ENCODE measurements around the gene PDE6C. TPM values are rescaled to one million over a fixed set of nuclear protein-coding genes. Genes with fewer than 3 reads are reported as not detected.
A peak's percentile ranks its signal among the peaks of the same experiment; 100 is the strongest.

Gene PDE6C
- polyA plus RNA-seq (2013), result 0.18 TPM

GRCh38 chr10:93612311-93612710, at the start of gene PDE6C:
Gene PDE6C, plus strand, starts transcription at chr10:93612537. Its CDS starts 189 bp downstream, at chr10:93612726.
- H3K9me3 ChIP-seq (ENCODE audit: control extremely low read depth in 1 of 5, control insufficient read depth in 4 of 5, insufficient read depth in 2 of 5, low read depth in 1 of 5, low read length in 4 of 5), result no peaks in the 10 kb centered on the region
- ChIA-PET POLR2A (no interaction called here), CTCF (interaction anchor here (1.0 kb wide), 1 partner anchor 72 kb away, joined by 3 read pairs; no protein-coding TSS in a partner anchor)
- peaks cover 0 to 19% (median 5%) of the 10 kb centered on the region in 4 experiments for H3K4me1 ChIP-seq (ENCODE audit: control extremely low read depth in 1 of 4, control insufficient read depth in 4 of 4, insufficient read depth in 4 of 4, low read length in 3 of 4)
- no peak within 1 kb of the TSS for H3K4me3 ChIP-seq (ENCODE audit: control insufficient read depth in 1 of 7, extremely low read depth in 1 of 7, insufficient read depth in 4 of 7, low read depth in 2 of 7, low read length in 6 of 7)
- no peak within 1 kb of the TSS for H3K27ac ChIP-seq (ENCODE audit: insufficient read depth in 1 of 2, low read depth in 1 of 2, low read length in 2 of 2, poor library complexity in 1 of 2, severe bottlenecking in 2 of 2)
- no peaks in the 10 kb centered on the region for H3K36me3 ChIP-seq (ENCODE audit: control insufficient read depth in 4 of 4, insufficient read depth in 4 of 4, low read length in 3 of 4)
- 99% methylated on average over 5 of the region's 6 CpGs for WGBS (ENCODE audit: insufficient coverage)
- no peaks in the 10 kb centered on the region for H3K27me3 ChIP-seq (replicated peaks in 2 of 5; ENCODE audit: control insufficient read depth in 4 of 5, insufficient read depth in 5 of 5, low read length in 4 of 5)
- DNase-seq, result no peak

- no peaks in the 10 kb centered on the region for H3K36me3 ChIP-seq (ENCODE audit: control insufficient read depth in 4 of 4, insufficient read depth in 4 of 4, low read length in 3 of 4)
- DNase-seq, result peak in 1 of 3 donors; percentile 9
- WGBS (ENCODE audit: insufficient coverage), result 89% methylated on average over 2 of the region's 3 CpGs
- ChIA-PET CTCF (interaction anchor here (1.5 kb wide), 1 partner anchor 11 kb away, joined by 6 read pairs; no protein-coding TSS in a partner anchor), POLR2A (no interaction called here)
- peaks cover 0 to 23% (median 17%) of the 10 kb centered on the region in 4 experiments for H3K4me1 ChIP-seq (ENCODE audit: control extremely low read depth in 1 of 4, control insufficient read depth in 4 of 4, insufficient read depth in 4 of 4, low read length in 3 of 4)
- peaks cover 0 to 53% (median 29%) of the 10 kb centered on the region in 5 experiments for H3K27me3 ChIP-seq (replicated peaks in 2 of 5; ENCODE audit: control insufficient read depth in 4 of 5, insufficient read depth in 5 of 5, low read length in 4 of 5)
- no peaks in the 10 kb centered on the region for H3K9me3 ChIP-seq (ENCODE audit: control extremely low read depth in 1 of 5, control insufficient read depth in 4 of 5, insufficient read depth in 2 of 5, low read depth in 1 of 5, low read length in 4 of 5)
- H3K4me3 ChIP-seq (ENCODE audit: control insufficient read depth in 1 of 7, extremely low read depth in 1 of 7, insufficient read depth in 4 of 7, low read depth in 2 of 7, low read length in 6 of 7), result no peak overlapping the region
- no peak overlapping the region for H3K27ac ChIP-seq (ENCODE audit: insufficient read depth in 1 of 2, low read depth in 1 of 2, low read length in 2 of 2, poor library complexity in 1 of 2, severe bottlenecking in 2 of 2)
These were observed 46.9 kb upstream of the PDE6C start for GRCh38 chr10:93565446-93565845.

- ChIA-PET CTCF (interaction anchor here (0.7 kb wide), 1 partner anchor 11 kb away, joined by 3 read pairs; no protein-coding TSS in a partner anchor), POLR2A (no interaction called here)
- 2% methylated on average over 61 of the region's 85 CpGs for WGBS (ENCODE audit: insufficient coverage)
- Histone ChIP-seq H3K9me3 (ENCODE audit: control extremely low read depth in 1 of 5, control insufficient read depth in 4 of 5, insufficient read depth in 2 of 5, low read depth in 1 of 5, low read length in 4 of 5) (no peaks in the 10 kb centered on the region), H3K36me3 (ENCODE audit: control insufficient read depth in 4 of 4, insufficient read depth in 4 of 4, low read length in 3 of 4) (no peaks in the 10 kb centered on the region), H3K27me3 (replicated peaks in 2 of 5; ENCODE audit: control insufficient read depth in 4 of 5, insufficient read depth in 5 of 5, low read length in 4 of 5) (peaks cover 0 to 54% (median 29%) of the 10 kb centered on the region in 5 experiments), H3K27ac (ENCODE audit: insufficient read depth in 1 of 2, low read depth in 1 of 2, low read length in 2 of 2, poor library complexity in 1 of 2, severe bottlenecking in 2 of 2) (no peak within 1 kb of the TSS), H3K4me3 (ENCODE audit: control insufficient read depth in 1 of 7, extremely low read depth in 1 of 7, insufficient read depth in 4 of 7, low read depth in 2 of 7, low read length in 6 of 7) (peak within 1 kb of the TSS; percentile 23 to 69 (median 52)), H3K4me1 (ENCODE audit: control extremely low read depth in 1 of 4, control insufficient read depth in 4 of 4, insufficient read depth in 4 of 4, low read length in 3 of 4) (peaks cover 0 to 23% (median 17%) of the 10 kb centered on the region in 4 experiments)
- DNase-seq, result peak in 2 of 3 donors; percentile 30 to 48
These were observed 45.7 kb upstream of the PDE6C start, which contains the start of gene FFAR4 for GRCh38 chr10:93566435-93567276. Gene FFAR4, plus strand, starts transcription at chr10:93566665. Its CDS starts 56 bp downstream, at chr10:93566721.

GRCh38 chr10:93567277-93568104, 44.8 kb upstream of the PDE6C start:
- no peaks in the 10 kb centered on the region for H3K9me3 ChIP-seq (ENCODE audit: control extremely low read depth in 1 of 5, control insufficient read depth in 4 of 5, insufficient read depth in 2 of 5, low read depth in 1 of 5, low read length in 4 of 5)
- no peak overlapping the region for H3K27ac ChIP-seq (ENCODE audit: insufficient read depth in 1 of 2, low read depth in 1 of 2, low read length in 2 of 2, poor library complexity in 1 of 2, severe bottlenecking in 2 of 2)
- ChIA-PET POLR2A (no interaction called here), CTCF (interaction anchor here (0.8 to 1.1 kb wide), 4 partner anchors 11 to 111 kb away, joined by 3 to 5 read pairs (median 4); no protein-coding TSS in a partner anchor)
- H3K36me3 ChIP-seq (ENCODE audit: control insufficient read depth in 4 of 4, insufficient read depth in 4 of 4, low read length in 3 of 4), result no peaks in the 10 kb centered on the region
- H3K4me1 ChIP-seq (ENCODE audit: control extremely low read depth in 1 of 4, control insufficient read depth in 4 of 4, insufficient read depth in 4 of 4, low read length in 3 of 4), result peaks cover 0 to 31% (median 25%) of the 10 kb centered on the region in 4 experiments
- H3K27me3 ChIP-seq (replicated peaks in 2 of 5; ENCODE audit: control insufficient read depth in 4 of 5, insufficient read depth in 5 of 5, low read length in 4 of 5), result peaks cover 0 to 54% (median 29%) of the 10 kb centered on the region in 5 experiments
- 20% methylated on average over 25 of the region's 33 CpGs for WGBS (ENCODE audit: insufficient coverage)
- H3K4me3 ChIP-seq (ENCODE audit: control insufficient read depth in 1 of 7, extremely low read depth in 1 of 7, insufficient read depth in 4 of 7, low read depth in 2 of 7, low read length in 6 of 7), result peak overlapping the region in 4 of 7 experiments; percentile 33 to 69 (median 54)
- no peak for DNase-seq

GRCh38 chr10:93568105-93568390, 44.3 kb upstream of the PDE6C start:
- H3K36me3 ChIP-seq (ENCODE audit: control insufficient read depth in 4 of 4, insufficient read depth in 4 of 4, low read length in 3 of 4), result no peaks in the 10 kb centered on the region
- no peaks in the 10 kb centered on the region for H3K9me3 ChIP-seq (ENCODE audit: control extremely low read depth in 1 of 5, control insufficient read depth in 4 of 5, insufficient read depth in 2 of 5, low read depth in 1 of 5, low read length in 4 of 5)
- peaks cover 0 to 54% (median 29%) of the 10 kb centered on the region in 5 experiments for H3K27me3 ChIP-seq (replicated peaks in 2 of 5; ENCODE audit: control insufficient read depth in 4 of 5, insufficient read depth in 5 of 5, low read length in 4 of 5)
- peaks cover 0 to 36% (median 30%) of the 10 kb centered on the region in 4 experiments for H3K4me1 ChIP-seq (ENCODE audit: control extremely low read depth in 1 of 4, control insufficient read depth in 4 of 4, insufficient read depth in 4 of 4, low read length in 3 of 4)
- CTCF ChIA-PET, result interaction anchor here (0.8 to 1.1 kb wide), 6 partner anchors 9 to 110 kb away, joined by 3 to 5 read pairs (median 3); no protein-coding TSS in a partner anchor
- H3K4me3 ChIP-seq (ENCODE audit: control insufficient read depth in 1 of 7, extremely low read depth in 1 of 7, insufficient read depth in 4 of 7, low read depth in 2 of 7, low read length in 6 of 7), result no peak overlapping the region
- H3K27ac ChIP-seq (ENCODE audit: insufficient read depth in 1 of 2, low read depth in 1 of 2, low read length in 2 of 2, poor library complexity in 1 of 2, severe bottlenecking in 2 of 2), result no peak overlapping the region
- POLR2A ChIA-PET, result no interaction called here
- 23% methylated on average over 16 of the region's 21 CpGs for WGBS (ENCODE audit: insufficient coverage)
- no peak for DNase-seq

GRCh38 chr10:93570383-93570782, 42.0 kb upstream of the PDE6C start:
- Histone ChIP-seq H3K9me3 (ENCODE audit: control extremely low read depth in 1 of 5, control insufficient read depth in 4 of 5, insufficient read depth in 2 of 5, low read depth in 1 of 5, low read length in 4 of 5) (no peaks in the 10 kb centered on the region), H3K27ac (ENCODE audit: insufficient read depth in 1 of 2, low read depth in 1 of 2, low read length in 2 of 2, poor library complexity in 1 of 2, severe bottlenecking in 2 of 2) (no peak overlapping the region), H3K36me3 (ENCODE audit: control insufficient read depth in 4 of 4, insufficient read depth in 4 of 4, low read length in 3 of 4) (no peaks in the 10 kb centered on the region), H3K4me1 (ENCODE audit: control extremely low read depth in 1 of 4, control insufficient read depth in 4 of 4, insufficient read depth in 4 of 4, low read length in 3 of 4) (peaks cover 2 to 49% (median 43%) of the 10 kb centered on the region in 4 experiments), H3K27me3 (replicated peaks in 2 of 5; ENCODE audit: control insufficient read depth in 4 of 5, insufficient read depth in 5 of 5, low read length in 4 of 5) (peaks cover 0 to 46% (median 26%) of the 10 kb centered on the region in 5 experiments), H3K4me3 (ENCODE audit: control insufficient read depth in 1 of 7, extremely low read depth in 1 of 7, insufficient read depth in 4 of 7, low read depth in 2 of 7, low read length in 6 of 7) (no peak overlapping the region)
- ChIA-PET POLR2A (no interaction called here), CTCF (interaction anchor here (0.6 kb wide), 1 partner anchor 221 kb away, joined by 3 read pairs; no protein-coding TSS in a partner anchor)
- no peak for DNase-seq
- WGBS (ENCODE audit: insufficient coverage), result 83% methylated on average over 2 of the region's 3 CpGs

All from common myeloid progenitor, CD34-positive (primary cell).